Neural progenitor cell (in vitro differentiated cells): ENCODE results near the gene DSEL.

Experiments used
- CTCF ChIP-seq: fragments of 200-600 bp; sonication (generic); IDR thresholded peaks from 2 replicates; pipeline ENCODE4 v1.5.1; 2017; ENCODE audit warnings: antibody characterized with exemption, mild to moderate bottlenecking
- EZH2 ChIP-seq: fragments of 200-600 bp; sonication (generic); IDR thresholded peaks from 2 replicates; pipeline ENCODE4 v1.6.1; 2017; ENCODE audit warnings: antibody characterized with exemption, mild to moderate bottlenecking, moderate library complexity

GRCh38 chr18:67517444-67517765 lies 885 bp upstream of the DSEL start:
- no peak for TF ChIP-seq CTCF
- no peak for TF ChIP-seq EZH2
